GM23248 (cell line): Measurements from ENCODE around the gene ANKRA2.

Source experiments
- EZH2 ChIP-seq: fragments of 200-600 bp; sonication (generic); IDR thresholded peaks from 2 replicates; pipeline ENCODE4 v1.6.1; 2018; ENCODE audit warnings: antibody characterized with exemption, mild to moderate bottlenecking; ENCODE audit not compliant: insufficient read depth, poor library complexity, severe bottlenecking
- EZH2phosphoT487 ChIP-seq: fragments of 200-600 bp; sonication (generic); IDR thresholded peaks from 2 replicates; pipeline ENCODE4 v1.6.1; 2018; ENCODE audit warnings: antibody characterized with exemption, moderate library complexity, mild to moderate bottlenecking, low read depth; ENCODE audit not compliant: insufficient read depth

- TF ChIP-seq EZH2phosphoT487 (no peak), EZH2 (no peak)
These were observed 764 bp downstream of the ANKRA2 start for GRCh38 chr5:73564675-73565074.
